Body of pancreas (tissue), 4 donors: ENCODE measurements around the gene CPEB1. TPM values are rescaled to one million over a fixed set of nuclear protein-coding genes. Genes with fewer than 3 reads are reported as not detected.

Source experiments
- ATAC-seq: fragments of 150-250 bp; one replicate; pipeline ENCODE4 v1.9.1; 2016
- DNase-seq, 4 donors: peaks; one replicate each; pipeline ENCODE4 v3.0.0-alpha.2; 2019
- H3K27ac ChIP-seq, 4 donors: fragments of 200-600 bp; sonication (generic); 1 replicate in 3 of 4; 2 replicates in 1 of 4; pipeline versions ENCODE4 v1.5.1 to v1.6.1; 2016 to 2019; ENCODE audit warnings: mild to moderate bottlenecking in 1 of 4, mixed read lengths in 1 of 4, moderate library complexity in 1 of 4
- H3K27me3 ChIP-seq, 2 donors: fragments of 200-600 bp; sonication (generic); one replicate each; pipeline ENCODE4 v1.6.0; 2016; ENCODE audit warnings: mild to moderate bottlenecking in 1 of 2
- H3K36me3 ChIP-seq, 2 donors: fragments of 200-600 bp; sonication (generic); replicated peaks in 1 of 2; 2 replicates each; pipeline ENCODE4 v1.5.1; 2016; ENCODE audit warnings: low read depth in 2 of 2; ENCODE audit not compliant: insufficient read depth in 1 of 2
- H3K4me1 ChIP-seq: fragments of 200-600 bp; sonication (generic); one replicate; pipeline ENCODE4 v1.6.0; 2016
- H3K4me3 ChIP-seq, 2 donors: fragments of 200-600 bp; sonication (generic); 1 replicate in 1 of 2; 2 replicates in 1 of 2; pipeline ENCODE4 v1.5.1; 2016 to 2019
- H3K9me3 ChIP-seq, 3 donors: fragments of 200-600 bp; sonication (generic); 1 replicate in 2 of 3; 2 replicates in 1 of 3; pipeline ENCODE4 v1.5.1; 2016
- POLR2A ChIP-seq, 3 donors: fragments of 450-650 bp; IDR thresholded peaks; one replicate each; pipeline ENCODE4 v1.6.1; 2016; ENCODE audit warnings: antibody characterized with exemption in 3 of 3, mild to moderate bottlenecking in 2 of 3
- WGBS, 2 donors: methylation state at CpG; one replicate each; pipeline ENCODE4 v1.1.5; 2017; 5-methylcytosine and 5-hydroxymethylcytosine counted together
- intact Hi-C: fragments of 100-400 bp; cut with DNase I; formaldehyde crosslinking; loops from one replicate; pipeline ENCODE4 v1.15.1; 2023
- total RNA-seq, 2 donors: library from RNA; depleted of rRNA; stranded (reverse); fragments of >200 nt; gene quantifications; one replicate each; pipeline ENCODE4 v1.1.0, GENCODE V29; 2016
- TF ChIP-seq, protein P1 (sequence below), 7 experiments: fragments of 450-650 bp in 4 of 7; fragments of 200-600 bp in 3 of 7; sonication (generic) in 3 of 7; IDR thresholded peaks; one replicate each; pipeline ENCODE4 v1.5.1; 2016 to 2019; ENCODE audit warnings: antibody characterized with exemption in 7 of 7

CPEB1 gene
- total RNA-seq, 2 donors from 2014 or later: 1.0 TPM; not detected in 1

DNA sequence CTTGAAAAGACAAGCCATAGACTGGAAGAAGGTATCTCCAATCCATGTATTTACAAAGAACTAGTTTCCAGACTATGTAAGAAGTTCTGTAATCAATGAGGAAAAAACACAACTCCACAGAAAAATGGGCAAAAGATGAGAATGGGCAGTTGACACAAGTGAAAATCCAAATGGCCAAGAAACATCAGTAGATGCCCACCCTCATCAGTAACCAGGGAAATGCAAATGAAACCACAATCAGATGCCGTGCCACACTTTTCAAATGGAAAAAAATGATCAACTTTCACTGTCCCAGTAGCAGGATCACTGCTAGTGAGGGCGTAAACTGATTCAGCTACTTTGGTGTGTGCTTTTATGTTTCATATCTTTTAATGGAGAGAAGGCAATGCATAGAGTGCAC is 4.5 kb upstream of the CPEB1 start:
- intact Hi-C loops: no loop called here
- no peak for TF ChIP-seq POLR2A (IDR thresholded peaks at IDR 0.05)
- TF ChIP-seq, protein P1, sequence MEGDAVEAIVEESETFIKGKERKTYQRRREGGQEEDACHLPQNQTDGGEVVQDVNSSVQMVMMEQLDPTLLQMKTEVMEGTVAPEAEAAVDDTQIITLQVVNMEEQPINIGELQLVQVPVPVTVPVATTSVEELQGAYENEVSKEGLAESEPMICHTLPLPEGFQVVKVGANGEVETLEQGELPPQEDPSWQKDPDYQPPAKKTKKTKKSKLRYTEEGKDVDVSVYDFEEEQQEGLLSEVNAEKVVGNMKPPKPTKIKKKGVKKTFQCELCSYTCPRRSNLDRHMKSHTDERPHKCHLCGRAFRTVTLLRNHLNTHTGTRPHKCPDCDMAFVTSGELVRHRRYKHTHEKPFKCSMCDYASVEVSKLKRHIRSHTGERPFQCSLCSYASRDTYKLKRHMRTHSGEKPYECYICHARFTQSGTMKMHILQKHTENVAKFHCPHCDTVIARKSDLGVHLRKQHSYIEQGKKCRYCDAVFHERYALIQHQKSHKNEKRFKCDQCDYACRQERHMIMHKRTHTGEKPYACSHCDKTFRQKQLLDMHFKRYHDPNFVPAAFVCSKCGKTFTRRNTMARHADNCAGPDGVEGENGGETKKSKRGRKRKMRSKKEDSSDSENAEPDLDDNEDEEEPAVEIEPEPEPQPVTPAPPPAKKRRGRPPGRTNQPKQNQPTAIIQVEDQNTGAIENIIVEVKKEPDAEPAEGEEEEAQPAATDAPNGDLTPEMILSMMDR (IDR thresholded peaks at IDR 0.05): no peak
- Histone ChIP-seq H3K4me3 (no peak overlapping the region), H3K9me3 (no peaks in the 10 kb centered on the region), H3K4me1 (peaks cover 15% of the 10 kb centered on the region), H3K27me3 (no peaks in the 10 kb centered on the region), H3K27ac (no peak overlapping the region), H3K36me3 (no peaks in the 10 kb centered on the region)
- 93 to 94% methylated on average over 2 of the region's 2 CpGs for WGBS, 2 donors
- ATAC-seq: no peak
- no peak for DNase-seq

DNA sequence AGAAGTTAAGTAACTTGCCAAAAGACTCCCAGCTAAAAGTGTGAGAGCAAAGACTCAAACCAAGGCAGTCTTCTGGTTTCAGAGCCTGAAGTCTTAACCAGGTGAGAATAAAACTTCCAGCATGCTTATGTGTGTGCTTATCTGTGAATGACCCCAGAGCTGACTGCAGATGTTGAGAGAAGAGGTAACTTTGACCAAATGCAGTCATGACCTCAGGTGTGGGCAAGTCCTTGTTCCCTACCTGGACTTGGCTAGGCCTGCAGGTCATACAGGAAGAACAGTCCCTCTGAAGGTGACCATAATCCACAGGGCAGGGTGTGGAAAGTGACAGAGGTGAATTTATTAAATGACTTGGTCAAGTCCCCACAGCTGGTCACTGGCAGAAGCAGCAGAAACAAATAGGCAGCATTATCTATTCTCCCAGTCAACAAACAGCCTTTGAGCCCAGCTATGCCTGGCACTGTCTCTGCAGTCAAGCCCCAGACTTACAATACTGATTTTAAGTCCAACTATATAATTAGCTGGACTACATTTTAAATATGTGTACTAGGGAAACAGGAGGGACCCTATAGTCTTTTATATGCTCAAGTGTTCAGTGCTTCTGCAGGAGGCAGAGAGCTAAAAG is 3.0 kb upstream of the CPEB1 start:
- no peaks in the 10 kb centered on the region for H3K9me3 ChIP-seq
- H3K36me3 ChIP-seq: no peaks in the 10 kb centered on the region
- H3K27ac ChIP-seq: no peak overlapping the region
- TF ChIP-seq POLR2A (IDR thresholded peaks at IDR 0.05): no peak
- TF ChIP-seq, protein P1 (IDR thresholded peaks at IDR 0.05): no peak
- ATAC-seq (no peak), DNase-seq (no peak)
- peaks cover 22% of the 10 kb centered on the region for H3K4me1 ChIP-seq
- intact Hi-C loops: no loop called here
- no peaks in the 10 kb centered on the region for H3K27me3 ChIP-seq
- no peak overlapping the region for H3K4me3 ChIP-seq

DNA sequence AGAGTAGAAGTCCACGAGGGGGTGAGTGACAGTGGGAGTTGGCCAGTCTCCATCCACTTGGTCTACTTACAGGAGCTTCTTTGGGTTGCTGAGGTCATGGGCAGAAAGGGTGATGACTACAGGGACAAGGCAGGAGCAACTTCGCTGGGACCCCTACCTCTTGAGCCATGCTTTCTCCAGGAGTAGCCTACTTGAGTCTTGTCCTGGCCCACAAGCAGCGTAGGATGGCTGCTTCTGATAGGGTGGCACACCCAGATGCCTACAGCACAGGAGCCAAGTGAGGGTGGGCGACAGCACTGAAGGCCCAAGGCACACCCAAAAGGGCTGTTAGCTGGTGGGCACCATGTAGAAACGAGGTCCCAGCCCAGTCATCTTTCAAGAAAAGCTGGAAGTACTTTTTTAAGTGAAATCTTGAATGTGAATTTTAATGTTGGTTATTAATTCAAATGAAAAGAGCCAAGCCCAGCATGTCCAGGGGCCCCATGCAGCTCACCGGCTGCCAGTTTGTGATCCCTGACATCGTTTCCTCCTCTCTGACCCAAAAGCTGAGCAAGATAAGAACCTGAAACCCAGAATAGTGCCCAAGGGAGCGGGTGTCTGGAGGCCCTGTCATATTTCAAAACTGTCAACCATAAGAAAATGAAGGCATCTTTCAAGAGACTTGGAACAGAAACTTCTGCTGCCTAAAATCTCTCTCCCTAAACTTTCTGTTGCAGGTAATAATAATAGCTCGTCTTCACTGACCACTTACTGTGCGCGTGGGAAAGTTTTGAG is 2.2 kb upstream of the CPEB1 start:
- 71 to 74% methylated on average over 11 of the region's 11 CpGs for WGBS, 2 donors

DNA sequence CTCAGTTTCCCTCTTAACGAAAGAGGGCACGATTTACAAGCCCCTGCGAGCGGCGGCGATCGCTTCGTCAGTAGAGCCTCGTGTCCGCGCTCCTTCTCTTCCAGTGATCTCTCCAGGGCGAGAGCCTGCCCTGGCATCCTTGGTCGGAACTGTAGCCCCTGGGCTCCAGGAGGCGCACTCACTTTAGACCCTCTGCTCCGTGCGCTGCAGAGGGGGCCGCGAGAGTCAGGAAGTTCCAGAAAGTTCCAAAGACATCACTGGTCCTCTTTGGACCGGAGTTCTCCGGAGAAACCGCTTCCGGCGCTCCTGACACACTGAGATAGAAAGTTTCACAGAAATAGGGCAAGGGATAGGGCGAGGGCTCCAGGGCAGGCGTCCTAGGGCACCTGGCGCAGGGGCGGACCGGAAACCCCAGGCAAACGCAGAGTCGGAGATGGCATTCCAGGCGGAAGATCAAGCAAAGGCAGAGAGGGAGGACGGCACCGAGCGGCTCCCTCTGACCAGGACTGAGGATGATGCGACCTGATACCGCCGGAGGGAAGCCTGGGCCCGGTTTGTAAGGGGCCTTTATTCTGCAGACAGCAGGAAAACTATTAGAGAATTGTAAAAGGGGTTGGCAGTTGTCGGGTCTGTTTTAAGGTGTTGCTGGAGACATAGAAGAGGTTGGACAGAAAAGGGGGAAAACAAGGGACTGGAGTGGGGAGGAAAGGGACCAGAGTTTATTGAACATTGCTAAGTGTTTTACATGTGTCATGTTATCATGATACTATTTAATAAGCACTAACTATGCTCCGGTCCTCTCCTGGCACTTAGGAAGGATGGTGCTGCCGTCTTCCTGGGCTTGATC is 1.3 kb upstream of the CPEB1 start:
- peaks cover 22% of the 10 kb centered on the region for H3K4me1 ChIP-seq
- no peak for TF ChIP-seq POLR2A (IDR thresholded peaks at IDR 0.05)
- TF ChIP-seq, protein P1 (IDR thresholded peaks at IDR 0.05): no peak
- no peaks in the 10 kb centered on the region for H3K36me3 ChIP-seq
- no peak overlapping the region for H3K4me3 ChIP-seq
- no peaks in the 10 kb centered on the region for H3K9me3 ChIP-seq
- H3K27me3 ChIP-seq: no peaks in the 10 kb centered on the region
- H3K27ac ChIP-seq: no peak overlapping the region
- DNase-seq: no peak
- intact Hi-C loops: no loop called here
- ATAC-seq: no peak
- 46 to 75% methylated on average over 23 to 41 of the region's 41 CpGs for WGBS, 2 donors

More for the DNA sequence above, 2.2 kb upstream of the CPEB1 start:
- H3K27ac ChIP-seq: no peak overlapping the region
- DNase-seq (no peak), ATAC-seq (no peak)
- H3K4me1 ChIP-seq: peaks cover 22% of the 10 kb centered on the region
- intact Hi-C loops: no loop called here
- H3K4me3 ChIP-seq: no peak overlapping the region
- H3K36me3 ChIP-seq: no peaks in the 10 kb centered on the region
- H3K9me3 ChIP-seq: no peaks in the 10 kb centered on the region
- TF ChIP-seq POLR2A (IDR thresholded peaks at IDR 0.05): no peak
- TF ChIP-seq, protein P1 (IDR thresholded peaks at IDR 0.05): no peak
- no peaks in the 10 kb centered on the region for H3K27me3 ChIP-seq
